NK-92 treated with Interleukin-12 subunit alpha and Interleukin-12 subunit beta, amount 100 ng/mL, for 24 hours (cell line): ENCODE measurements around the gene IQGAP2.

ENCODE experiments used
- DNase-seq: peaks from one replicate; lab custom pipeline; 2025; lab: John Stamatoyannopoulos, UW

Gene IQGAP2

DNA sequence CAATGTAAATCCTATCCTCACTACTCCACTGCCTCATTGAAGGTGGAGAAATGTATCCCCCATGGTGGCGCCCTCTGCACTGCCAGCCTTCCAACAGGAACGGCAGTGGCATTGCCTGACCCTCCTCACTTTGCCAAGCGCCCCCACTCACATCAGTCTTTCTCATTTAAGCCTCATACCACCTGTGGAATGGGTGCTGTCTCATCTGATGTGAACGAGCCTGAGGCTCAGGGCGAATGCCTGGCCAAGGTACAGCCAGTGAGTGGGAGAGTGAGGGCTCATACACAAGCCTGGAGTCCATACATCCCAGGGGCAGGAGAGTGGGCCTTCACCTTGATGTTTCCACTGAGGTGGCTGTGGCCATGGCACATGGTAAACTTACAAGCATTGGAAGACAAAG lies 209.9 kb downstream of the IQGAP2 start:
- DNase-seq = no peak

DNA sequence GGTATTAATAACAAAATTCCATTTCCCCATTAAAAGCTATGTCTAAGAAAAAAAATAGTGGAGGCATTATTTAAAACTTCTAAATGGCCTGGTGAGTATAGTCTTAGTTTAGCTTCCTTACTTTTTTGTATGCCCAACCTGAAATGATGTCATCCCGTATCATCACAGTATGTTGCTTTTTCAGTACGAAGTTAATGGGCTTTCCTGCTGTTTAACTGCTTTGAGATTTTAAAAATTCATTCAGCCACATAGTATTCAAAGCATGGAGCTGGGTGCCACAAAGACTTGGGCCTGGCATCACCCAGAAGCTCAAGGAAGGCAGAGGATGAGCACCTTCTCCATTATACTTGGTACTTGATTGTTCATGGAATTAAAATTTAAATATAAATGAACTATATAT lies 212.7 kb downstream of the IQGAP2 start:
- no peak for DNase-seq

DNA sequence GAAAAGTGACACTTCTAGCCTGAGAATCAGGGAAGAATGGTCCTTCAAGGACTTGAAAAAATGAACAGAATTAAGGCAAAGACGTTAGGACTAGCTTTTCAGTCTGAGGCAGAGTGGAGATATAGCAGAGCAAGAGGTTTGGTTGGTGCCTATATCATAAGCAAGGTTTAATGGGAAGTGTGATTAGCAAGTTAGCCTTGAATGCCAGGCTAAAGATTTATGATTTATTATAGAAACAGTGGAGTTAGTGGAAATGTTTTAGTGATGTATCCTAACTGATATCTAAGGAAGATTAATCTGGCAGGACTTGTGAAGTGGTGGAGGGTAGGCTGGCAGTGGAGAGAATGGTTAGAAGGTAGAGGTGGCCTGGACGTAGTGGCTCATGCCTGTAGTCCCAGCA lies 213.1 kb downstream of the IQGAP2 start:
- DNase-seq = no peak

DNA sequence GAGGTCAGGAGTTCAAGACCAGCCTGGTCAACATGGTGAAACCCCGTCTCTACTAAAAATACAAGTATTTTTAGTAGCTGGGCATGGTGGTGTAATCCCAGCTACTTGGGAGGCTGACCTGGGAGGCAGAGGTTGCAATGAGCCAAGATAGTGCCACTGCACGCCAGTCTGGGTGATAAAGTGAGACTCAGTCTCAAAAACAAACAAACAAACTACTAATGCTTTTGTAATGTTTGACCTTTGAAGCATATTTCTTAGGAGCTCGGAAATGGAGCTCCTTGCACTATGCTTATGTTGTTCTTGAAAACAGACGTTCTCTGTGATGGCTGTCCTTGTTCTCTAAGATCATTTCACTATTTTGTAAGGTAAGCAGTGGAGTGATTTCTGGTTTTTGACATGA lies 214.1 kb downstream of the IQGAP2 start:
- DNase-seq = no peak

DNA sequence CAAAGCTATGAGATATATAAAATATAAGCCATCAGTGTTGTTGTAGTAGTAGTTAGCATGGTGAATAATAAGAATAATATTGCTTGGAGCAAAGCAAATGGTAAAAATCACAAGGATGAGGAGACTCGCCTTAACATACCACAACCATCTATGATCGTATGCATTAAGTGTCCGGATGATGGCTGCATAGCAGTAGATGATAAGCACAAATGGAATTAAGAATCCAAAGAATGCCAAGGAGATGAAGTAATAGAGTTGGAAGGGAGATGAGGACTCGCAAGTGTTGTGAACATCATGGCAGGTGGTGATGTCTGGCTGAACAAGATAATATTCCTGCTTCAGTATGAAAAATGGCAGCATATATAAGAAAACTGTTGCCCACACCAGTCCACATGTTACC lies 214.6 kb downstream of the IQGAP2 start:
- DNase-seq = no peak

DNA sequence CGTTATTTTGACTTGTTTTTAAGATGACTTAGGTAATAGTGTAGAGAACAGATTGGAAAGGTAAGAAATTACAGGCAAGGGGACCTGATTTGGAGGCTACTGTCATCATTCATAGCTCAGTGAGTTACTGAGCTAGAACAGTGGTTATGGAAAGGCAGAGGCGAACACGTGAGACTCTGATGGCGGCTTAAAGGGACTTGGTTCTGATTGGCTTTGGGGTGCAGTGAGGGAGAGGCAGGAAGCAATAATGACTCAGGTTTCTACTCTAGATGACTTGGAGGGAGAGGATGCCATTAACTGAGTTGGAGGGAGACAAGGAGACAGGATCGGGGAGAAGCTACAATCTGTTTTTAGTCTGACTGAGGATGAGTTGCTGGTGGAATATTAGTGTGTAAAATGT lies 217.1 kb downstream of the IQGAP2 start:
- DNase-seq = no peak

DNA sequence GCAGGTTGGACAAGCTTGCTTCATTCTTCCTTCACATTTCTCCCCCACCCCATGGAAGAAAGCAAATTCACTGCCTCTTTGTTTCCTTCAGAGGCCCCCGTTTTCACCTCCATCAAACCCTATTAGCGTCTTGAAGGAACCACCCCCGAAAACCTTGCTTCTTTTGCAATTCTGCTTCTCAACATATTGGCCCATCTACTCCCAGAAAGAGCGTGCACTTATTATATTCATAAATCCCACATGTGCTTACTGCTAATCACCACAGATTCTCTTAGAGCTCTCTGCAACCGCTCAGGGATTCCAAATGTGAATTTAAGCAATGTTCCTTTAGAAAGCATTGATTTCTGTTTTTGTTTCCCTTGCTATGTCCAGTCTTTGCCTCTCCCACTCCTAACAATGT lies 219.0 kb downstream of the IQGAP2 start:
- DNase-seq = no peak

DNA sequence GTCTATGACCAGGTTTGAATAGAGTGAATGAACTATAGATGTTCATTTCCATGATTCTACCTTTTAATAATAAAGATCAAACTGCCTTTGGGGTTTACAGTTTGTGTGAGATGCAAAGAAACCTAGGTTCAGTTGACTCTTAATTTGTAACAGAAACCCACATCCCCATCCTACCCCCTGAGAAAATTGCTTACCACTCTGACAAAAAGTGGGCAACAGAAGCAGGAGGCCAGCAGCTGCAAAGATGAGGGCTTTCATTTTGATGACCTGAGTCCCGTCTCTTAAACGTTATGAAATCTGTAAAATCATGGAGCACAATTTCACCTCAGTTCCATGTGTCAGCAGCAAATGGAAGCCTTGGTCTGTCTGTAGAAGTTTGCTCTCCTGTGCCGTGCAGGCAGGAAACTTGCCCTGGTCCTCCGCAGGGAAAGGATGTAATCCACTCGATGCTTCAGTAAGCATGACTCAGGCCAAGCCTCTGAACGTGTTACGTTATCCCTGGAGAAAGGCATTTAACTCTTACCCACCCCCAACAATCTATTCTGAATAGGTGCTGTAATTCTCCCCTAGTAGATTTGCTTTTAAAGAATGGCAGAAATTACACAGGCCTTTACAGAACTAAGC lies 220.0 kb downstream of the IQGAP2 start, which contains the start of gene F2RL2:
TSS of gene F2RL2 (minus strand) at position 431 of the 624 bp plus-strand sequence. CDS start at position 258, 173 bp downstream.
- no peak for DNase-seq

DNA sequence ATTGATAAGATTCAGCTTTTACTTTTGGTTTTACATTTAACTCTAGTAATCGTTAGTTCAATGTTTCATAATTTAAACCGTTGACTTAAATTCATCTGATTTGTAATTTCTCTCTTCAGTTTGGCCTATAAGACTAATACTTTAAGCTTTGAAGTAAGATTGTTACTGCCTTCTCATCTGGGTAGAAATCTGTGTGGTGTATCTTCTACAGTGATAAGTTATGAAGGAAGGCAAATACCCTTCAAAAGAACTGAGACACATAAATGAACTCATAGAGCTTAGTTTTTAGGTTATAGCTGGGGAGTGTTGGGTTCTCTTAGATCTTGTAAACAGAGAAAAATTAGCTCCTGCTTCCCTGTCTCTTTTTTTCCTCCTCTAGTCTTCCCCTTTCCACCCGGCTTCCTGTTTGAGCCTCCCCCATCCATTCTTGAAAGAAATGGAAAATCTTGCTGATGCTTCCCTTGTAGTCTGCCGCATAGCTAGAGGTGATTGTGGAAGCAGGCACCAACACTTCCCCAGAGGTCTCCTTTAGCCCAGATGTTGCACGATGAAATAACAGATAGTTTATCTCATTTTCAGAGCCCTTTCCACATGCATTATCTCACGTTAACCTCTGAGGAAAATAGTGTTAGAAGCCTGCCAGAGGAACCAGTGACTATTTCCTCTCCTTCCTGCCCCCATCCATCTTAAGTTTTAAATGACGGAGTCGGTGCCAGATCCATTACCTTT lies 222.2 kb downstream of the IQGAP2 start:
- DNase-seq = no peak

DNA sequence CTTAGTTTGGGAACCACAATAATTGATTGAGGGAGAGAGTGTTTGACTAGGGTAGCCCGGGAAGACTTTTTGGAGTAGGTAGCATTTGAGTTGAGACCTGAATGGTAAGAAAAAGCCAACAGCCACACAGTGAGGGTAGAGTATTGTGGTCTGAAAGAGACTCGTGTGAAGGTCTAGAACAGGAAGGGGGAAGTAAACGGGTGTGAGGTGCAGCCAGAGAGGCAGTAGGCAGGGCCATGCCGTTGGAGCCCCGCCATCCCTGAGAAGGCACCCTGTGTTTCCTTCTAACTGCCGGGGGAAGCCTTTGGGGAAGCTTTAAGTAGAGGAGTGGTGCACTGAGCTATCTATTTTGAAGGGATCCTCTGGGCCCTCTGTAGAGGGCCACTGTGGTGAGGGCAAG lies 223.7 kb downstream of the IQGAP2 start:
- no peak for DNase-seq

DNA sequence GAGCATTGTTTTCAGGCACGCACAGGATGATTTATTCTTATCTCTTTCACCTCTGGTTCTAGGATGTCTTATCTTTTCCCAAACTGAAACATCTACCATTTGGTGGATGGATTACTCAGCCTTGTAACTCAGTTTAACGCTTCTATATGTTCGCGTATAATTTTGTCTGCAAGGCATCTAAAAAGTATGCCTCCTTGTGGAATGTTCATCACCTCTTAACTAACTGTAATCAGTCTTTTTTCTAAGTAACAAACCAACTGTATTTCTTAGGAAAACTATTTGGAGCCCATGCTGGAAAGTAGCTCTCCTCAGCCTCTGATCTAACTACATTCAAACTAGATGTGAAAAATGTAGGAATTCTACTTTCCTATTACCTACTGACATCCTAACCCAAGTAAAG lies 231.6 kb downstream of the IQGAP2 start:
- no peak for DNase-seq

DNA sequence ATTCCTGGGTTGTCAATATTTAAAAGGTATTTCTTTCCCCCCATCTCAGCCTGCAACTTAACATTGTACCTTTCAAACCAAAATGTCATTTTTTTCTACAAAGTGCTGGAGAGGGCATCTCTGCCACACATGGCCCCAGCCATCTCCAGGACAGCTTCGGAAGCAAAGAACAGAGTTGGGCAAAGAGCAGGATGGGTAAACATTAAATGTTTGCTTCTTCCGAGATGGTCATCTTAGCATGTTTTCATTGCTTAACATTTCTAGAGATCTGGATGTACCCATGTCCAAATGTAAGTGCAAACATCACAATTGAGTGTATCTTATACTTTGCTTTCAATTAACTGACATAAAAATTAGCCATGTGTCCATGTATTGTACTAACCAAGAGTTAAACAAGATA lies 234.4 kb downstream of the IQGAP2 start:
- no peak for DNase-seq

DNA sequence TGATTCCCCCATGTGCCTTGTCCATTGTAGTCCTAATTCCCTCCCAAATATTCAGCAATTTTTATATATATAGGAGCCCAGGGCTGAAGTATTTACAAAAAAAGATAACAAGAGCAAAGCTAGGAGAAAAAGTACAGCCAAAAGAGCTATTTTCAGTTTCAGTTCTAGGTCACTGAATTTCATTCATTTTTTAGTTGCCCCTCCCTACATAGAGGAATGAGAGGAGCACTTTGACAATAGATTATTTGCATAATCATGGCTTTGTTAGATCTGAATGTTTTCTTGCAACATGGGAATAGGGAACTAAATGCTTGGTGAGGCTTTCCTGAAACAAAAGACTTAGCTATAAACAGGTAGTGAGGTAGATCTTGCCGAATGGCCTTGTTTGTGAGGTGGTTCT lies 235.4 kb downstream of the IQGAP2 start:
- DNase-seq = no peak

DNA sequence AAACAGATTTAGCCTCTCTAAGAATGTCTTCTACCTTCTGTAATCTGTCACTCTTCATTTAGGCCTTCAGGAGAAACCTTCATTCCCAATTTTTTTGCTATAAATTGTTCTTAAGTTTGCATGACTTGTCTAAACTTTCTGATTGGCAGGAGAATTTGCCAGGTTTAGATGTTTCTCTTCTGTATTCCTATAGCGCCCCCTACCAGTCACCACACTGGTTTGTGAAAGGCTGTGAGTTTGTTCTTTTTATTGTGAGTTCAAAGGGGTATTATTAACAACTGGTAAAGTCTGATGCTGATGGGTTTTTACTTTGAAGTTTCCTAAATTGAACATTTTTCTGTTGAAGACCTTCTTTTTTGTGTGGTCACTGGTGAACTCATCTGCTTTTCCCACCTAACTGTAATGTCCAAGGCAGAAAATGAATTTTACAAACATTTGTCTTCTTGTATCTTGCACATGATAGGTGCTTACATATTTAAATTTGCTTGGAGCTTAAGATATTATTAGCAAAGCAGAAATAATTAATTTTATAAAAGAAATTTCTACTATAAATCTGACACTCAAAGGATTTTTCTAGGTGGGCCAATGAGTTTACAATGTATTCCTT lies 238.5 kb downstream of the IQGAP2 start:
- DNase-seq = peak; percentile 2

DNA sequence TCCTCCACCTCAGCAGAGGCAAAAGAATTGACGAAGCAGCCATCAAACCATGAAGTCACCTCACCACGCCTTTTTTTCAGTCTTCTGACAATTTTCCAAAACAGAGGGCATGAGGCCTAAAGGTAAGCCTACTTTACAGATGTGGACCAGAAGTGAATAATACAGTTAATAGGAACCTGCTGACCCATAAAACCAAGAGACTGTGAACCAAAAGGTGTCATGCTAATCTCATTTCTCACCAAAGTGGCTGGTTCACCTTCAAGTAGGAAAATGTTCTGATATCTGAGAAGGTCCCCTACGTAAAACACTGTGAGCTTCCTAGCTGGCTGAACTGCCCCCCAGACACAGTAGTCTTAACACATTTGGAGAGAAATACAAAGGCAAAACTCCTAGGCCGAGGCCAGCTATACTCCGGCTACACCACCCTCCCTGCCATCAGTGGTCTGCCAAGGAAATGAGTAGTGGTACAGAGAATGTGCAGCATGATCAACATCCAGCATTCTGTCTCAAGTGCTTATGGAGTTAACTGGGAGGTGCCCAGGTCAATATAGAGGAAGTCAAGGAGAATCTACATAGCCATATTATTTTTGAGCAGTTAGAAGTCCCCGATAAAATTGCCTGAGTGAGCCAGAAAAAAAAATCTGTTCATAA lies 239.4 kb downstream of the IQGAP2 start:
- DNase-seq = no peak

DNA sequence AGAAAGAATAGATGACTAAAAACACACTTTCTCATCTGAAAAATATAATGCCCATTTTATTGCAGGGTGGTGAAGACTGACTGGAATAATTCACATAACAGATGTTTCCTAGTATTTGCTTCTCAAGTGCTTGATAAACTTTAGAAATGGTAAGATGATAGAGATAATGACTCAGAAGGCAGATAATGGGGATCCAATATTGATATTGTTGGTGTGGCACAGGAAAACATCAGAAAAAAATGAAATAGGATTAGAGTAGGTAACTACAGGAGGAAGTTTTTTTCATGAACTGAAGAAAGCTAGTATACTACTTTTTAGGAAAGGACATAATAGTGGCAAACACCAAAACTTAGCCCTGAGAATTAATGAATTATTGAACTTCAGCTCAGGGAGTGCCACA lies 240.3 kb downstream of the IQGAP2 start:
- no peak for DNase-seq

DNA sequence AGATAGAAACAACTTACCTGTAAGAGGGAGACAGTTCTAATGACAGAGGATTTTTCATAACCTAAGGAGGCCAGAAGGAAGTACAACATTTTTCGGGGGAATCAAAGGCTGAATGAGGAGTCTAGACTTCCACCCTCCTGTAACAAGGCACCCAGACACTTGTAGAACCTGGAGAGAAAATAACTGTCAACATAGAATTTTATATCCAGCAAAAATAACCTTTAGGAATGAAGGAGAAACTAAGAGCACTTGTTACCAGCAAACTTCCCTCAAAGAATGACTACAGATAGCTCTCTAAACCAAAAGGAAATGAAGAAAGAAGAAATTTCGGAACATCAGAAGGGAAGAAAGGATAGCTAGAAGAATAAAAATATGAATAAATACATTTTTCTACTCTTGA lies 246.1 kb downstream of the IQGAP2 start:
- no peak for DNase-seq

DNA sequence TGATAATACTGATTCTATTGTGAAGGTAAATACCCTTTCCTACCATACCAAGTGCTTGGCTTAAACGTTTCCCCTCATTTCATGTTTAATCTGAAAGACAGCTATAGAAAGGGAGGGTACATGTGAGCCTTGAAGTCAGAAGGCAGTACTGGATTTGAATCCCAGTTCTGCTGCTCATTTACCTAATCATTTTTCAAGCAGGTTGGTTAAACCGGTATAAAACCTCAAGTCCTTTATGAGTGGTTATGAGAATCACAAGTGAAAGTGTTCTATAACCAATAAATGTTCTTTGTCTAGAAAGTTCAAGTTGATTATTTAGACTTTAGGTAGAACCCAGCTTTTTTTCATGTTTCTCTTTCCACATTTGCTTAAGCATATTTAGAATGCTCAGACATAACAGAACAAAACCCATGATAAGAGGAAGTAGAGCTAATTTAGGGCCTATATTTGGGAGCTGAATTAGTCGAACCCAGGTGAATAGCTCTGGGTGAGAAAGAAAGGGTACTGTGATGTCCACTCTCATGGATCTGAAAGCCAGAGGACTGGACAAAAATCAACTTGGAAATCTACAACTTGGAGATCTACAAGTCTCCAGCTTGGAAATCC lies 249.8 kb downstream of the IQGAP2 start:
- no peak for DNase-seq

DNA sequence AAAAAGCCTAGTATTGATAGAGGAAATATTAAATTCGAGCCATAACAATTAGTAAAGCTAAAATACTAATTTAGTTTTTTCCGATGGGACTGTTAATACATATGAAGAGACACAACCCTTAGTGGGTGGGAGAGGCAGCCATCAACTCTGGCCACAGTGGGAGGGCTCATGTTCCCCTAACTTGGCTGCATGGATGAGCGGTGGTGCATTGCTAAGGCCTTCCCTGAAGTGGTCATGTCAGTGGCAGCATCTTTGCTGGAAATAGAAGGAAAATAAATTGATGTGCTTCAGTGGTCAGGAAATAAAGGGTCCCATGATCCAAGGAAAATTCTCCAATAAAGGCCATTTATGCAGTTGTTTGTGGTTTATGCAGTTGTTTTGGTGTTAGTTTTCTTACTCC lies 254.0 kb downstream of the IQGAP2 start:
- DNase-seq = no peak

DNA sequence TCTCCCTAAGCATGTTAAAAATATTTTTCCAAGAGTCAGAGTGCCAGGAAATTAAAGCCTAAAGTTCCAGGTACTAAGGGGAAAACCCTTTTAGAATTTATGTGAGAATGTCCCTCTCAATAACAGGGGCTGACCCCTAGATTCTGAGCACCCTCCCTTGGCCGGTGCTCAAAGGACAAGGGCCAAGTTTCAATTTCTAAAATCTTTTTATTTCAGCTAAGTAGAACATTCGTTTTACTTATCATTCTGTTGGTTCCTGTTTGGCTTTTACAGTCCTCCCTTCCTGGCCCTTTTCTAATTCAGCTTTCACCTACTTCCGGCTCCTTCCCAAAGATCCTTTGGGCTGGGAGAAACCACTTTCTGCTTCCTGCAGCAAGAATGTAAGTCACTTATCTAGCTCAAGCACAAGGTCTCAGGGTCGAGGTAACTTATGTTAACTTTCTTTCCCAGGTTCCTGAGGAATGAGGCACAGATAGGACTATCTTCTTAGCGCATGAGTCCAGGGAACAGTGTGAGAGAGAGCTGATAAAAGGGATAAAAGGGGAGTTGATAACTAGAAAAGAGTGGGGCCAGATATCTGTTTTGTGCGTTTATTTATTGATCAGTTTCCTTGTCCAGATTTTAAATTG lies 254.7 kb downstream of the IQGAP2 start:
- no peak for DNase-seq

DNA sequence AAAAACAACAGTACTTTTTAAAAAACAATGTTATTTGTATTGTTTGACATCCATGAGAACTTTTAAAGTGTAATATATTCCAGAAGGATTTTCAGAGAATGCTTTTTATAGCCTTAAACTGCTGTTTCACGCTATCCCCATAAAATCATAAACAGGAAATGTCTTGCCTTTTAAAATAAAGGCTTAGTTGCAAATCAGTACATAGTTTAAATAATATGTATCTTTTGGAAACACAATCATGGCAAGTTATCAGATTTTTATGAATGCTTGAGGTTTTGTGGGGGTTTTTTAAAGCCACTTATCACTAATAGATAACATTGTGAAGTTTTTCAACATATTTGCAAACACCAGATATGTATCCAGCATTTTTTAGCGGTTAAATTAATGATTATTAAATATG lies 257.3 kb downstream of the IQGAP2 start:
- DNase-seq = no peak

DNA sequence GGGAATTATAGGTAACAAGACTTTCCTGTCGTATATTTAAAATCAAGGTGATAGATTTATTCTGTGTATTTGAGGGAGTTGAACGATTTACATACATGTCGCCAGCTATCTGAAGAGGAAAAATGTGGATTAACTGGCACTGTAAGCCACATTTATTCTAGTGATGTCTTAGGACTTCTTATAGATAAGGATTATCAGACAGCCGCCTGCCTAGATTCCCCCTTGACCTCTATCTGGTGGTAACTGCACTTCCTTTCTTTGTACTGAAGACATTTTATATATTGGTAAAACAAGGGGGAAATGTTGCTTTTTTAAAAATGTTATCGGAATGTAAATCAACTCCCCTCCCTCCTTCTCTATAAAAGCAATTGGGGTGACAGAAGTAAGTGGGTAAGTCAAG lies 259.4 kb downstream of the IQGAP2 start:
- no peak for DNase-seq
